ENCODE data around the gene TANC1. TPM values are rescaled to one million over a fixed set of nuclear protein-coding genes. Genes with fewer than 3 reads are reported as not detected.
A peak's percentile ranks its signal among the peaks of the same experiment; 100 is the strongest.

The TANC1 gene
- total RNA-seq, 5 donors from 2014 or later (not counting 1 experiment from before 2014, with no cell fraction given) = 0.26 to 0.61 (median 0.50) TPM

- POLR2A ChIA-PET = interaction anchor here in 1 of 2 donors (0.7 kb wide), 1 partner anchor 299 kb away, joined by 3 read pairs; no protein-coding TSS in a partner anchor
Observed at GRCh38 chr2:158965641-158966040, 2.8 kb upstream of the TANC1 start.

DNA sequence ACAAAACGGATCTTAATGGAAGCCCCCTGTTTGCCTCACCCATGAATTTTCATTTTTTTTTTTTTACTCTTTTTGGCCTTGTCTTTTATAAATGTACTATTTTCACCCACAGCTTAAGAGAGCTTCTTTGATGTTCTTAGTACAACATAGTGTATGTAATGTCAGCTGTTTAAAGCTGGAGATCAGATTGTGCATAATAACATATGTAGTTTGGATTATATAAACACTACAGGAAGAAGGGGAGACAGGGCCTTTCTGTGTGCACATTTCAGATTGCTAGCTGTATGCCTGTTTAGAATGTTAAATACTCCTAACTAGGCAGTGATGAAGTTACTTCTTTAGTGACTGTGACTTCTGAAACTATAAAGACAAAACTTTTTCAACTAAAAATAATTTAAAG, 2.1 kb upstream of the TANC1 start:
- Mint-ChIP-seq H3K36me3 (no peaks in the 10 kb centered on the region), H3K9me3 (no peaks in the 10 kb centered on the region), H3K4me3 (no peak overlapping the region), H3K4me1 (peaks cover 15 to 21% (median 17%) of the 10 kb centered on the region in 3 donors), H3K27ac (peak overlapping the region in 1 of 2 donors; percentile 43), H3K27me3 (peaks cover 12 to 39% of the 10 kb centered on the region in 2 donors)
- peaks cover 7 to 23% of the 10 kb centered on the region in 2 experiments for H3K4me1 ChIP-seq (ENCODE audit: control insufficient read depth in 1 of 2, extremely low read depth in 1 of 2, insufficient read depth in 2 of 2, low read length in 2 of 2)
- DNase-seq = no peak
- no CpG with 5 or more reads among the region's 1 CpG for WGBS (ENCODE audit: insufficient coverage)
- CTCF ChIA-PET = interaction anchor here in 1 of 2 donors (0.7 kb wide), 2 partner anchors 23 to 58 kb away, joined by 3 read pairs; no protein-coding TSS in a partner anchor
- peaks cover 0 to 30% of the 10 kb centered on the region in 2 experiments for H3K27me3 ChIP-seq (replicated peaks in 1 of 2; ENCODE audit: control insufficient read depth in 2 of 2, extremely low read depth in 1 of 2, insufficient read depth in 2 of 2, low read length in 1 of 2)
- no peaks in the 10 kb centered on the region for H3K9me3 ChIP-seq
- H3K27ac ChIP-seq (ENCODE audit: low read length) = no peak overlapping the region
- H3K4me3 ChIP-seq (ENCODE audit: control insufficient read depth in 1 of 2, extremely low read depth in 1 of 2, low read length in 1 of 2) = no peak overlapping the region
- H3K36me3 ChIP-seq (ENCODE audit: control insufficient read depth in 2 of 2, extremely low read depth in 1 of 2, insufficient read depth in 1 of 2, low read length in 1 of 2) = no peaks in the 10 kb centered on the region
- ATAC-seq (replicated peaks in 1 of 4) = no peak
- POLR2A ChIA-PET = interaction anchor here in 1 of 2 donors (0.7 kb wide), 2 partner anchors 299 to 1274 kb away, joined by 3 read pairs; no protein-coding TSS in a partner anchor

More at GRCh38 chr2:158965641-158966040, 2.8 kb upstream of the TANC1 start:
- H3K4me3 Mint-ChIP-seq = no peak overlapping the region
- Histone ChIP-seq H3K4me3 (ENCODE audit: control insufficient read depth in 1 of 2, extremely low read depth in 1 of 2, low read length in 1 of 2) (no peak overlapping the region), H3K36me3 (ENCODE audit: control insufficient read depth in 2 of 2, extremely low read depth in 1 of 2, insufficient read depth in 1 of 2, low read length in 1 of 2) (no peaks in the 10 kb centered on the region), H3K27me3 (replicated peaks in 1 of 2; ENCODE audit: control insufficient read depth in 2 of 2, extremely low read depth in 1 of 2, insufficient read depth in 2 of 2, low read length in 1 of 2) (peaks cover 0 to 30% of the 10 kb centered on the region in 2 experiments), H3K4me1 (ENCODE audit: control insufficient read depth in 1 of 2, extremely low read depth in 1 of 2, insufficient read depth in 2 of 2, low read length in 2 of 2) (peaks cover 7 to 23% of the 10 kb centered on the region in 2 experiments), H3K9me3 (no peaks in the 10 kb centered on the region), H3K27ac (ENCODE audit: low read length) (no peak overlapping the region)
- H3K36me3 Mint-ChIP-seq = no peaks in the 10 kb centered on the region
- WGBS (ENCODE audit: insufficient coverage) = no CpG with 5 or more reads among the region's 3 CpGs
- ATAC-seq (replicated peaks in 1 of 4) (no peak), DNase-seq (no peak)
- no peak overlapping the region for H3K27ac Mint-ChIP-seq
- H3K4me1 Mint-ChIP-seq = peaks cover 15 to 21% (median 17%) of the 10 kb centered on the region in 3 donors
- peaks cover 13 to 36% of the 10 kb centered on the region in 2 donors for H3K27me3 Mint-ChIP-seq
- CTCF ChIA-PET = interaction anchor here in 1 of 2 donors (0.7 kb wide), 2 partner anchors 23 to 57 kb away, joined by 3 read pairs; no protein-coding TSS in a partner anchor
- no peaks in the 10 kb centered on the region for H3K9me3 Mint-ChIP-seq

- 70% methylated on average over 6 of the region's 12 CpGs for WGBS (ENCODE audit: insufficient coverage)
- peaks cover 0 to 30% of the 10 kb centered on the region in 2 experiments for H3K27me3 ChIP-seq (replicated peaks in 1 of 2; ENCODE audit: control insufficient read depth in 2 of 2, extremely low read depth in 1 of 2, insufficient read depth in 2 of 2, low read length in 1 of 2)
- CTCF ChIA-PET = interaction anchor here in 1 of 2 donors (0.7 kb wide), 1 partner anchor 111 kb away, joined by 3 read pairs; no protein-coding TSS in a partner anchor
- ATAC-seq (replicated peaks in 1 of 4) (no peak), DNase-seq (no peak)
- peaks cover 7 to 23% of the 10 kb centered on the region in 2 experiments for H3K4me1 ChIP-seq (ENCODE audit: control insufficient read depth in 1 of 2, extremely low read depth in 1 of 2, insufficient read depth in 2 of 2, low read length in 2 of 2)
- H3K36me3 ChIP-seq (ENCODE audit: control insufficient read depth in 2 of 2, extremely low read depth in 1 of 2, insufficient read depth in 1 of 2, low read length in 1 of 2) = no peaks in the 10 kb centered on the region
- peaks cover 11 to 46% of the 10 kb centered on the region in 2 donors for H3K27me3 Mint-ChIP-seq
- H3K9me3 Mint-ChIP-seq = no peaks in the 10 kb centered on the region
- no peak overlapping the region for H3K27ac Mint-ChIP-seq
- H3K4me3 ChIP-seq (ENCODE audit: control insufficient read depth in 1 of 2, extremely low read depth in 1 of 2, low read length in 1 of 2) = no peak overlapping the region
- H3K27ac ChIP-seq (ENCODE audit: low read length) = no peak overlapping the region
- H3K36me3 Mint-ChIP-seq = no peaks in the 10 kb centered on the region
- no peaks in the 10 kb centered on the region for H3K9me3 ChIP-seq
- POLR2A ChIA-PET = no interaction called here
- H3K4me3 Mint-ChIP-seq = peak overlapping the region in 1 of 3 donors; percentile 87
- H3K4me1 Mint-ChIP-seq = peaks cover 15 to 21% (median 17%) of the 10 kb centered on the region in 3 donors
Observed at GRCh38 chr2:158967114-158967730, 1.2 kb upstream of the TANC1 start.

- Mint-ChIP-seq H3K27ac (no peak overlapping the region), H3K9me3 (no peaks in the 10 kb centered on the region), H3K27me3 (peaks cover 18 to 52% of the 10 kb centered on the region in 2 donors), H3K36me3 (no peaks in the 10 kb centered on the region), H3K4me3 (peak overlapping the region; percentile 50 to 87 (median 54)), H3K4me1 (peaks cover 15 to 21% (median 17%) of the 10 kb centered on the region in 3 donors)
- POLR2A ChIA-PET = no interaction called here
- no peaks in the 10 kb centered on the region for H3K9me3 ChIP-seq
- no peak overlapping the region for H3K27ac ChIP-seq (ENCODE audit: low read length)
- H3K36me3 ChIP-seq (ENCODE audit: control insufficient read depth in 2 of 2, extremely low read depth in 1 of 2, insufficient read depth in 1 of 2, low read length in 1 of 2) = no peaks in the 10 kb centered on the region
- no peak for DNase-seq
- peak overlapping the region; percentile 9 to 91 for H3K4me3 ChIP-seq (ENCODE audit: control insufficient read depth in 1 of 2, extremely low read depth in 1 of 2, low read length in 1 of 2)
- peaks cover 0 to 26% of the 10 kb centered on the region in 2 experiments for H3K27me3 ChIP-seq (replicated peaks in 1 of 2; ENCODE audit: control insufficient read depth in 2 of 2, extremely low read depth in 1 of 2, insufficient read depth in 2 of 2, low read length in 1 of 2)
- CTCF ChIA-PET = interaction anchor here in 1 of 2 donors (0.7 kb wide), 1 partner anchor 111 kb away, joined by 3 read pairs; no protein-coding TSS in a partner anchor
- WGBS (ENCODE audit: insufficient coverage) = 37% methylated on average over 27 of the region's 31 CpGs
- H3K4me1 ChIP-seq (ENCODE audit: control insufficient read depth in 1 of 2, extremely low read depth in 1 of 2, insufficient read depth in 2 of 2, low read length in 2 of 2) = peaks cover 7 to 23% of the 10 kb centered on the region in 2 experiments
- ATAC-seq (replicated peaks in 1 of 4) = no peak
Observed at GRCh38 chr2:158967731-158968395, 577 bp upstream of the TANC1 start.

GRCh38 chr2:158969162-158969714, 798 bp downstream of the TANC1 start:
- H3K27ac Mint-ChIP-seq = no peak overlapping the region
- ATAC-seq (replicated peaks in 1 of 4) (peak in 1 of 4 experiments; percentile 11), DNase-seq (no peak)
- no peaks in the 10 kb centered on the region for H3K36me3 ChIP-seq (ENCODE audit: control insufficient read depth in 2 of 2, extremely low read depth in 1 of 2, insufficient read depth in 1 of 2, low read length in 1 of 2)
- no peaks in the 10 kb centered on the region for H3K9me3 Mint-ChIP-seq
- no peaks in the 10 kb centered on the region for H3K9me3 ChIP-seq
- peak overlapping the region; percentile 56 to 87 (median 73) for H3K4me3 Mint-ChIP-seq
- H3K4me1 Mint-ChIP-seq = peaks cover 15 to 21% (median 17%) of the 10 kb centered on the region in 3 donors
- no peak overlapping the region for H3K27ac ChIP-seq (ENCODE audit: low read length)
- H3K36me3 Mint-ChIP-seq = no peaks in the 10 kb centered on the region
- CTCF ChIA-PET = interaction anchor here in 1 of 2 donors (0.6 kb wide), 1 partner anchor 863 kb away, joined by 9 read pairs; no protein-coding TSS in a partner anchor
- H3K27me3 Mint-ChIP-seq = peaks cover 27 to 60% of the 10 kb centered on the region in 2 donors
- POLR2A ChIA-PET = no interaction called here
- peaks cover 7 to 23% of the 10 kb centered on the region in 2 experiments for H3K4me1 ChIP-seq (ENCODE audit: control insufficient read depth in 1 of 2, extremely low read depth in 1 of 2, insufficient read depth in 2 of 2, low read length in 2 of 2)
- H3K27me3 ChIP-seq (replicated peaks in 1 of 2; ENCODE audit: control insufficient read depth in 2 of 2, extremely low read depth in 1 of 2, insufficient read depth in 2 of 2, low read length in 1 of 2) = peaks cover 0 to 29% of the 10 kb centered on the region in 2 experiments
- H3K4me3 ChIP-seq (ENCODE audit: control insufficient read depth in 1 of 2, extremely low read depth in 1 of 2, low read length in 1 of 2) = peak overlapping the region; percentile 48 to 91
- 2% methylated on average over 24 of the region's 36 CpGs for WGBS (ENCODE audit: insufficient coverage)

Measured in T-cell (primary cell).